H9 (cell line): ENCODE measurements around the gene ZSWIM9. TPM values are rescaled to one million over a fixed set of nuclear protein-coding genes. Genes with fewer than 3 reads are reported as not detected.

ENCODE experiments used
- DNase-seq: peaks from one replicate; pipeline ENCODE4 v3.0.0-alpha.2; 2017
- H2AFZ ChIP-seq: one replicate; pipeline ENCODE4 v1.6.1; 2013; ENCODE audit warnings: mild to moderate bottlenecking, low read length, control low read depth, moderate library complexity
- H2AK5ac ChIP-seq: 2 replicates; pipeline ENCODE4 v1.6.1; 2013; ENCODE audit warnings: low read length, control low read depth, mixed read lengths; ENCODE audit not compliant: insufficient read length
- H2BK120ac ChIP-seq: one replicate; pipeline ENCODE4 v1.6.1; 2013; ENCODE audit warnings: low read depth, mild to moderate bottlenecking, low read length, control low read depth, inconsistent platforms; ENCODE audit not compliant: poor library complexity, severe bottlenecking
- H2BK12ac ChIP-seq: 2 replicates; pipeline ENCODE4 v1.6.1; 2013; ENCODE audit warnings: low read length, control low read depth, mixed read lengths, low read depth; ENCODE audit not compliant: insufficient read length
- H2BK15ac ChIP-seq: 2 replicates; pipeline ENCODE4 v1.6.1; 2013; ENCODE audit warnings: low read depth, low read length, control low read depth
- H2BK20ac ChIP-seq: one replicate; pipeline ENCODE4 v1.6.1; 2013; ENCODE audit warnings: low read depth, mild to moderate bottlenecking, low read length, control low read depth, inconsistent platforms; ENCODE audit not compliant: poor library complexity, severe bottlenecking
- H2BK5ac ChIP-seq: 2 replicates; pipeline ENCODE4 v1.6.1; 2013; ENCODE audit warnings: low read length, control low read depth, mixed read lengths; ENCODE audit not compliant: insufficient read length
- H3K14ac ChIP-seq: 2 replicates; pipeline ENCODE4 v1.6.1; 2013; ENCODE audit warnings: low read length, control low read depth; ENCODE audit not compliant: insufficient read depth
- H3K18ac ChIP-seq: 2 replicates; pipeline ENCODE4 v1.6.1; 2013; ENCODE audit warnings: low read depth, mild to moderate bottlenecking, mixed read lengths, low read length, control low read depth; ENCODE audit not compliant: insufficient read length
- H3K23ac ChIP-seq: 2 replicates; pipeline ENCODE4 v1.6.1; 2013; ENCODE audit warnings: low read length, control low read depth, mixed read lengths, low read depth; ENCODE audit not compliant: insufficient read length
- H3K23me2 ChIP-seq: 2 replicates; pipeline ENCODE4 v1.6.1; 2013; ENCODE audit warnings: low read depth, mild to moderate bottlenecking, mixed read lengths, low read length, control low read depth; ENCODE audit not compliant: insufficient read length, poor library complexity, severe bottlenecking
- H3K27ac ChIP-seq: 2 replicates; pipeline ENCODE4 v1.5.1; 2013; ENCODE audit warnings: low read length, control low read depth, mixed read lengths, low read depth; ENCODE audit not compliant: insufficient read length
- H3K27me3 ChIP-seq: 2 replicates; pipeline ENCODE4 v1.6.1; 2013; ENCODE audit warnings: low read length, control low read depth, inconsistent platforms; ENCODE audit not compliant: insufficient read depth
- H3K4ac ChIP-seq: 2 replicates; pipeline ENCODE4 v1.6.1; 2013; ENCODE audit warnings: low read depth, mild to moderate bottlenecking, control low read depth, inconsistent platforms, low read length, moderate library complexity
- H3K4me1 ChIP-seq: 2 replicates; pipeline ENCODE4 v1.6.1; 2013; ENCODE audit warnings: low read length, control low read depth, inconsistent platforms; ENCODE audit not compliant: insufficient read depth
- H3K4me2 ChIP-seq: 2 replicates; pipeline ENCODE4 v1.6.1; 2013; ENCODE audit warnings: low read length, control low read depth, mixed read lengths; ENCODE audit not compliant: insufficient read length, insufficient read depth
- H3K56ac ChIP-seq: 2 replicates; pipeline ENCODE4 v1.6.1; 2013; ENCODE audit warnings: low read depth, mild to moderate bottlenecking, mixed read lengths, low read length, control low read depth; ENCODE audit not compliant: insufficient read length
- H3K79me1 ChIP-seq: 2 replicates; pipeline ENCODE4 v1.6.1; 2013; ENCODE audit warnings: low read depth, mild to moderate bottlenecking, moderate library complexity, low read length, control low read depth, inconsistent platforms; ENCODE audit not compliant: insufficient read depth, poor library complexity, severe bottlenecking
- H3K79me2 ChIP-seq: 2 replicates; pipeline ENCODE4 v1.6.1; 2013; ENCODE audit warnings: low read length, control low read depth, inconsistent platforms; ENCODE audit not compliant: insufficient read depth
- H3K9ac ChIP-seq: 2 replicates; pipeline ENCODE4 v1.6.1; 2013; ENCODE audit warnings: low read length, control low read depth, mixed read lengths; ENCODE audit not compliant: insufficient read length; ENCODE audit errors: extremely low read depth
- H3K9me3 ChIP-seq: one replicate; pipeline ENCODE4 v1.6.1; 2013; ENCODE audit warnings: low read depth, low read length, inconsistent platforms; ENCODE audit not compliant: control insufficient read depth
- H3T11ph ChIP-seq: one replicate; pipeline ENCODE4 v1.6.1; 2013; ENCODE audit warnings: mild to moderate bottlenecking, low read length, control low read depth, inconsistent platforms
- H4K20me1 ChIP-seq: one replicate; pipeline ENCODE4 v1.6.1; 2013; ENCODE audit not compliant: control insufficient read depth, insufficient read length, insufficient read depth
- H4K5ac ChIP-seq: 2 replicates; pipeline ENCODE4 v1.6.1; 2013; ENCODE audit warnings: low read depth, mild to moderate bottlenecking, mixed read lengths, low read length, control low read depth; ENCODE audit not compliant: insufficient read length
- H4K8ac ChIP-seq: replicated peaks from 2 replicates; pipeline ENCODE4 v1.6.1; 2013; ENCODE audit warnings: low read length, control low read depth, mixed read lengths, low read depth; ENCODE audit not compliant: insufficient read length
- H4K91ac ChIP-seq: 2 replicates; pipeline ENCODE4 v1.6.1; 2013; ENCODE audit warnings: low read depth, mild to moderate bottlenecking, moderate library complexity, mixed read lengths, low read length, control low read depth; ENCODE audit not compliant: insufficient read length
- H3K27ac Mint-ChIP-seq, 3 experiments: 2 replicates in 2 of 3; 3 replicates in 1 of 3; pipeline ENCODE4 v1.8.0; 2020 to 2021; ENCODE audit warnings: mixed read lengths in 3 of 3, mild to moderate bottlenecking in 1 of 3, moderate library complexity in 1 of 3
- H3K27me3 Mint-ChIP-seq: 2 replicates; pipeline ENCODE4 v1.8.0; 2021; ENCODE audit warnings: low read depth, mild to moderate bottlenecking, moderate library complexity, mixed read lengths
- H3K36me3 Mint-ChIP-seq, 3 experiments: 2 replicates in 2 of 3; 3 replicates in 1 of 3; pipeline ENCODE4 v1.8.0; 2020 to 2021; ENCODE audit warnings: low read depth in 3 of 3, mixed read lengths in 3 of 3; ENCODE audit not compliant: insufficient read depth in 1 of 3
- H3K4me1 Mint-ChIP-seq, 2 experiments: 2 replicates each; pipeline ENCODE4 v1.8.0; 2020; ENCODE audit warnings: mixed read lengths in 2 of 2
- H3K4me3 Mint-ChIP-seq, 2 experiments: 2 replicates in 1 of 2; 3 replicates in 1 of 2; pipeline ENCODE4 v1.8.0; 2020 to 2021; ENCODE audit warnings: mild to moderate bottlenecking in 2 of 2, mixed read lengths in 2 of 2, moderate library complexity in 1 of 2
- H3K9me3 Mint-ChIP-seq, 2 experiments: 2 replicates in 1 of 2; 3 replicates in 1 of 2; pipeline ENCODE4 v1.8.0; 2020; ENCODE audit warnings: mild to moderate bottlenecking in 2 of 2, mixed read lengths in 2 of 2, moderate library complexity in 1 of 2
- CTCF ChIP-seq: fragments of 200-600 bp; sonication (generic); conservative IDR thresholded peaks from 3 replicates; pipeline ENCODE4 v1.8.0; 2021; ENCODE audit warnings: antibody characterized with exemption, mild to moderate bottlenecking
- WGBS: extraction: QIAGEN DNeasy Blood & Tissue Kit; methylation state at CpG from one replicate; pipeline ENCODE4 v1.1.7; 2013; ENCODE audit warnings: missing lambda C conversion rate, low lambda C conversion rate, mixed read lengths; ENCODE audit not compliant: insufficient read length; ENCODE audit errors: extremely low coverage; 5-methylcytosine and 5-hydroxymethylcytosine counted together
- total RNA-seq: library from RNA; stranded (reverse); gene quantifications from 2 replicates; pipeline ENCODE4 v1.2.1, GENCODE V29; 2021

Gene ZSWIM9
- total RNA-seq, 1 experiment from 2014 or later: 8.9 TPM

- Histone ChIP-seq H3K27me3 (no peaks in the 10 kb centered on the region), H2BK5ac (no peak overlapping the region), H2BK20ac (no peak overlapping the region), H3K14ac (no peak overlapping the region), H2BK15ac (no peak overlapping the region), H4K20me1 (no peaks in the 10 kb centered on the region), H3K23ac (no peak overlapping the region), H3K4me1 (no peaks in the 10 kb centered on the region), H3K9me3 (no peaks in the 10 kb centered on the region), H3K79me2 (no peaks in the 10 kb centered on the region), H2AK5ac (no peak overlapping the region), H3K23me2 (no peaks in the 10 kb centered on the region), H3K27ac (no peak overlapping the region), H3T11ph (no peak overlapping the region), H2BK120ac (no peak overlapping the region), H2AFZ (no peak overlapping the region), H2BK12ac (no peak overlapping the region), H3K4ac (no peak overlapping the region), H3K9ac (no peak overlapping the region), H3K4me2 (no peak overlapping the region), H3K79me1 (no peaks in the 10 kb centered on the region), H4K8ac (no peak overlapping the region), H3K56ac (no peak overlapping the region), H3K18ac (no peak overlapping the region), H4K91ac (no peak overlapping the region), H4K5ac (no peak overlapping the region)
- no peak for TF ChIP-seq CTCF
- Mint-ChIP-seq H3K27me3 (no peaks in the 10 kb centered on the region), H3K27ac (no peak overlapping the region), H3K4me3 (no peak overlapping the region), H3K9me3 (peaks cover 2 to 9% of the 10 kb centered on the region in 2 experiments; a peak in 2 of 5 replicates), H3K4me1 (no peaks in the 10 kb centered on the region), H3K36me3 (peaks cover 13 to 40% (median 39%) of the 10 kb centered on the region in 3 experiments)
- WGBS: no CpG with 5 or more reads among the region's 19 CpGs
- DNase-seq: no peak
Observed at GRCh38 chr19:48230555-48231129, 60.2 kb downstream of the ZSWIM9 start.
